NCI-H2171 (cell line): ENCODE measurements around the gene HOGA1.
"Not testable (repeated sequence)": the region's sequence is repeated elsewhere in the genome, so short reads cannot be mapped to it uniquely, and the experiment has no call there.

Experiments used
- DNase-seq: peaks from one replicate; lab custom pipeline; 2025; lab: John Stamatoyannopoulos, UW

Gene HOGA1

DNA sequence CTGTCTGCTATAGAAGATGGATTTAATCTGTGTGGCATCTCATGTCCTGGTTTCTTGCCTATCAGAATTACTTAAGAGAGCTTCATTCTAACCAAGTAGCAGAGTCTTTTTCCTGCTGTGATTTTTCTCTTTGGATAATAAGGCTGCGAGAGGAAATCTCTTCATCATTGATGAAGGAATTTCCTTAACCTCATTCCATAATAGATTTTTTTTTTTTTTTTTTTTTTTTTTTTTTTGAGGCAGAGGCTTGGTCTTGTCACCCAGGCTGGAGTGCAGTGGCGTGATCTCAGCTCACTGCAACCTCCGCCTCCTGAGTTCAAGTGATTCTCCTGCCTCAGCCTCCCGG, 65.2 kb downstream of the HOGA1 start:
- not testable (repeated sequence) for DNase-seq

DNA sequence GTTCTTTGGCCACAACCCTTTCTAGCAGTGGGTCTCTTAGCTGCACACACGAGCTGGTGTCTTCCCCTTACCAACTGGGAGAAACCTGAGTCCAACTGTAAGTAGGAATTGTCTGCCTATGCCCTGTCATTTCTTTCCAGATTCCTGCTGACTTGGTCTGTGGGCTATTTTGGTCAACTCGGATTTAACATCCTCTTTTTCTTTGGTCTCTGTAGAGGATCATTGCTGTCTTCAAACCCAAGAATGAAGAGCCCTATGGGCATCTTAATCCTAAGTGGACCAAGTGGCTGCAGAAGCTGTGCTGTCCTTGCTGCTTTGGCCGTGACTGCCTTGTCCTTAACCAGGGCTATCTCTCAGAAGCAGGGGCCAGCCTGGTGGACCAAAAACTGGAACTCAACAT, 66.5 kb downstream of the HOGA1 start:
- no peak for DNase-seq

DNA sequence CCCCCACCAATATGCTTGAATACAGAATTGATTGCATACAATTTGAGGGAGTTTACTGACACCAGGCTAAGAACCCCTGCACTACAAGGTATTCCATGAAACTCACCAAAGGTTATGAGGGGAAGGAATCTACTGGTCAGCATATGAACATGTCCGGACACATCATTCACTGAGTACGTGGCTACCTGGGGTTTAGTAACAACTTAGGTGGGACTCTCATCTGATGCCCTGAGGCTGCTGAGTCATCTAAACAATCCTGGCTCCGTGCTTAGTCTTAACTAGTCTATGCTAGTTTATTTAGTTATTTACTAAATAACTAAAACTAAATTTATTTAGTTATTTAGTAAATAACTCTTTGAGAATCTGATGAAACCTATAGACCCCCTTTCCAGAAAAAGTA, 67.6 kb downstream of the HOGA1 start:
- no peak for DNase-seq

DNA sequence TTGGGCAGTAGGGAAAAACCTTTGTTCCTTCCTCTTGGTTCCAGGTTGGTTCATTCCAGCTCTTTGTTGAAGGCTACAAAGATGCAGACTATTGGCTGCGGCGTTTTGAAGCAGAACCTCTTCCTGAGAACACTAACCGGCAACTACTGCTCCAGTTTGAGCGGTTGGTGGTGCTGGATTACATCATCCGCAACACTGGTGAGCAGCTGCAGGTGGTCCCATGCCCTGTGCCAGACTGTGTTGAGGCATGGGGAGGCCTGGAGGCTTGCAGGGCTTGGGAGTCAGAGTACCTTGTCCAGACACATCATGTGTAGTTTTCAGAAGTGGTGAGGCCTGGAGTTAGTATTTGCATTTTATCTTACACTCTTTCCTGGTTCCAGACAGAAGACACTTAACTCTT, 72.6 kb downstream of the HOGA1 start:
- no peak for DNase-seq

DNA sequence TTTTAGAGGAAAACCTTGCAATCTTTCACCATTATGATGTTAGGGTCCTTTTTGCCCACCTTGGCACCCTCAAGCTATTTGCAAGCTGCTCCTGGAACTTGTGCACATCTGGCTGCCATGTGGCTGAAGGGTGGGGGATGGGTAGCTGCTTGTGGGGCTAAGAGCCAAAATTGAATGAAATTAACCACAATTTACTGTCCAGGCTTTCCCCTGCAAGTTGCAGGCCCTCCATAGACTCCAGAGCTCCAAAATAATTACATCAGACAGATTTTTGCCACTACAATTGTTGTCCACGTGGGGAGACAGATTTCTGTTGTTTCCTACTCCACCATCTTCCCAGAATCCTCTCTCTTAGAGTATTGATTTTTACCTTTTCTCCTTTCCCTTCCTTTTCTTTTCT, 75.4 kb downstream of the HOGA1 start:
- no peak for DNase-seq
